GM13976 (cell line): ENCODE results near the gene CDH13.

Experiments
- DNase-seq: peaks from one replicate; pipeline ENCODE4 v3.0.0; 2012; ENCODE audit warnings: low spot score
- CTCF ChIP-seq: IDR thresholded peaks from 2 replicates; pipeline ENCODE4 v1.5.1; 2012; ENCODE audit warnings: borderline replicate concordance, mild to moderate bottlenecking; ENCODE audit not compliant: insufficient read depth; ENCODE audit errors: extremely low read depth, missing control alignments, control extremely low read depth
- in situ Hi-C: fragments of 300-500 bp; cut with MboI; formaldehyde crosslinking; loops from one replicate; pipeline ENCODE4 v1.12.0; 2022; ENCODE audit warnings: low sequenced_read_pairs, mixed read lengths, inconsistent platforms; ENCODE audit not compliant: unreplicated experiment

Gene CDH13

DNA sequence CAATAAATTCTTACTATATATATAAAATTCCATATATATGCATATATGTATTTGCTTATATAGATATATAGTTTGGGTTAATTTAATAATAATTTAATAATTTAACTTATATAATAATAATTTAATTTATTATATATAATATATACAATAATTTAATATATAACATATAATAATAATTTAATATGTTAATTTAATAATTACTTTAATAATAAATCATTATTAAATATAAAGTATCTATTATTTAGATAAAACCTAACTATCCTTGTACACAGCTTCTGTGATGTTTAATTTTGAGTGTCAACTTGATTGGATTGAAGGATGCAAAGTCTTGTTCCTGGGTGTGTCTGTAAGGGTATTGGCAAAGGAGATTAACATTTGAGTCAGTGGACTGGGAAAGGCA lies 40.6 kb upstream of the CDH13 start:
- no peak for DNase-seq
- TF ChIP-seq CTCF: no peak
- in situ Hi-C loops: no loop called here

- TF ChIP-seq CTCF: no peak
- DNase-seq: no peak
- in situ Hi-C loops: no loop called here
These were observed 39.5 kb upstream of the CDH13 start for GRCh38 chr16:82587289-82587688.

DNA sequence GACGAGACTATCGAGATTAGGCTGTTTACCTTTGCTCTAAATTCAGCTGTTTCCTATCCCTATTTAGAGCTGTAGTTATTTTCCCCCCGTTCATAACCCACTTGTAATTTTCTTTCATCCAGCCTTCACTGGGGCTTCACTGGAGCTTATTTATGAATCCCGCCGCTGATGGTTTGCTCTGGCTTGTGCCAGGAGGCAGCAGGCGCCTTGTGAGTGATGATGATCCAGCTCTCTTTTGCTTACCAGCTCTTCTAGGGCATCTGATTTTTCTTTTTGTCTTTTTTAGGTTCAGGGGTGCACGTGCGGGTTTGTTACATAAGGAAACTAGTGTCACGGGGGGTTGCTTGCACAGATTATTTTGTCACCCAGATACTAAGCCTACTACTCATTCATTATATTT lies 37.4 kb upstream of the CDH13 start:
- in situ Hi-C loops: no loop called here
- TF ChIP-seq CTCF: no peak
- no peak for DNase-seq

- TF ChIP-seq CTCF: no peak
- no peak for DNase-seq
- in situ Hi-C loops: no loop called here
These were observed 32.7 kb upstream of the CDH13 start for GRCh38 chr16:82594114-82594513.

DNA sequence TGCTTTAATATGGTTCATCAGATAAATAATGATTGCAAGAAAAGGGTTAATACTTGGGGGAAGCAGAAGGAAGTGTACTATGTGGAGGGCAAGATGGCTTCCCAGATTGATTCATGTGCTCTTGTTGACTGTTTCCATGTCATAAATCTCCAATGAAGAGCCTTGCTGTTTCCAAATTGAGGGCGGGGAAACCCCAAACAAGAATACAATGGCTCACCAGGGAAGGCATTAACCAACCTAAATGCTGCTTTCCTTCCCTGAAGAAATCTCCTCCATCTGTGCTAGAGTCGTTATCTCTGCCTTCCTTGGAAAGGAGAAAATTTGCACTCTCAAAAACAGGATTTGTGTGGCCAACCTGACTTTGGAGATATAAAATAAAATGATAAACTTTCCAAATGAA lies 28.0 kb upstream of the CDH13 start:
- no peak for DNase-seq
- no peak for TF ChIP-seq CTCF
- in situ Hi-C loops: no loop called here

DNA sequence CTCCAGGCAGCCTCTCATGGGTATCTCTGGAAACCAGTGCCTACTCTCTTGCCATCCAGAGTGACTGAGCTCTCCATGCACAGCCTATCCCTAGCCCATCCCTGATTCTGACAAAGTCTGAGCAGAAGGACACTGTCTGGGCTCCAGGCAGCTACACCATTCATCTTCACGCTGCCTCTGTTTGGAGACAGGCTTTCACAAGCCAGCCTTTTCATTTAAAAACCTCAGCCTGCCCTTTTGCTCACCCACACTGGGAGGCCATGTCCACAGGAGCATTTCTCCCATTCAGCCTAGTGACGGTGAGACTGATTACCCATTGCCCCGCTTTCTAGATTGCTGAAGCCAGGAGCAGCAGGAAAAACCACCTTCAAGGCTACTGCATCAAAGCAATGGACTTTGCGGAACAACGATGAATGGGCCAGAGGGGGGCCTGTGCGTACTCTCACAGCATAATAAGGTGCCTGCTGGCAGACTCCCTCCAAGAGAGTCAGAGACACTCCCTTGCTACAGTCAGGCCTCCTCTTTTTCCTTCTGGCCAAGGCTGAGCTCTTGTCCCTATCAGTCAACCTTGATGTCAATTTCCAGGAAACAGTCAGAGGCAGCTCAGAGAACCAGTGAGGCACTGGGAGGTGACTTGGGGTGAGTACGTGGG lies 24.7 kb upstream of the CDH13 start:
- TF ChIP-seq CTCF: no peak
- in situ Hi-C loops: no loop called here
- no peak for DNase-seq
